ENCODE results near the gene C10orf67.

C10orf67 gene

DNA sequence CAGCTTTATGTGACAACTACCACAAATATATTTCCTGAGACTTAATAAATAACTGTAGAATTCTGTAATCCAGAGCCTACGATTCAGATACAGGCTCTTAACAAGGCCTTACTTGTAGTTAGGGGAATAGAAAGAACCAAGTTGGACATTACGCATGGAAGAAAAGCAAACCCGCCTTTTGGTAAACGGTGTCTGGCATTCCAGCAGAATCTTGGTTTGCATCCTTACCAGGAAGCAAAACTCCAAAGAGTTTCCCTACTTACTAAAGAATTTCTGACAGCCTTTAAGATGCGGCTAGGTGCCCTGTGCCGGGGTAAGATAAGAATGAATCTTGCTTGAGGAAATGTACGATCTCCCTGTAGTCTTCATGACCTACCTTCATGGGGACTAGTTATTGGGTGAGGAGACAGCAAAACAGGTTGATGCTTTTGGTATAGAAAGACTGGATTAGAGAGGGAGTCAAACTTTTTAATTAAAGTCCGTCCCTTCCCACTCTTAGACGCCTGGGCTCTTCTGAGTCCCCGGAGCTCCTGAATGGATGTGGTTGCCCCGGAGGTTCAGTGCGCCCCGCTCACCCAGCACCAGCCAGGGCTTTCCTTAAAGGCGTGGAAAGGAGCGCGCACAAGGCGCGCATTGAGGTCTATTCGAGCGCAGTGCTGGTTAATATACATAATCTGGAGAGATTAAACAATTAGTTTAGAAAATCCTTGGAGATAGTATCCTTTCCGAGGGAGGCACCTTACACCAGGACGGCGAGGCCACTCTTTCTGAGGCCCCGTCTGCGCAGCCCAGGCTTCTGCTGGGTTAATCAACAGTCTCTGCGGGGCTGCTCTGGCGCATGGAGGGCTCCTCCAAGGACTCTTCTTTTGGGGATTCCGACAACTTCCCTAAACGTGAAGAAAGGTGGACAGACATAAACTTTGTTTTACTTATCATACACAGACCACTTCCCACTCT lies 140.9 kb downstream of the C10orf67 start:
- Mint-ChIP-seq H3K36me3 (ENCODE audit: insufficient read depth) (no peaks in the 10 kb centered on the region), H3K9me3 (no peaks in the 10 kb centered on the region), H3K27me3 (peaks cover 60% of the 10 kb centered on the region), H3K27ac (ENCODE audit: low read depth) (no peak overlapping the region), H3K4me3 (no peak overlapping the region), H3K4me1 (no peaks in the 10 kb centered on the region)
- ATAC-seq (replicated peaks; ENCODE audit: extremely low read depth, poor library complexity, severe bottlenecking) (no peak), DNase-seq (ENCODE audit: low spot score in 2 of 2) (no peak)

DNA sequence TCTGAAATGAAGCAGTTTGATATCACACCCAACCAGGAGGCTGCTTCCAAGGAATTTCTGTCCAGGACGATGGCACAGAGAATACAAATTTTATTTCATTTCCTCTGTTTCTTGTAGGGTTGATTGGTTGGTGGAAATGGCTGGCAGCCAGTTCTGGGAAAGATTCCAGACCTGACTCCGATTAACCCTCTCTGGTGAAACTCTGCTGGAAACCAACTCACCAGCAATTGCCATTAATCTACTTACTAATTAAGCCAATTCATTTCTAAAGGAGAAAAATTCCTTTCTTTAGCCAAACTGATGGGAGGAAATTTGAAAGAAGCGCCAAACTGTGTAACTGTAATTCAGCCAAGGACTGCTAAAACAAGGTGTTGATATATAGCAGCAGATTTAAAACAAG lies 141.8 kb downstream of the C10orf67 start:
- Mint-ChIP-seq H3K27ac (ENCODE audit: low read depth) (no peak overlapping the region), H3K4me1 (no peaks in the 10 kb centered on the region), H3K9me3 (no peaks in the 10 kb centered on the region), H3K36me3 (ENCODE audit: insufficient read depth) (no peaks in the 10 kb centered on the region), H3K4me3 (no peak overlapping the region), H3K27me3 (peaks cover 67% of the 10 kb centered on the region)
- ATAC-seq (replicated peaks; ENCODE audit: extremely low read depth, poor library complexity, severe bottlenecking) (no peak), DNase-seq (ENCODE audit: low spot score in 2 of 2) (no peak)

GRCh38 chr10:23201837-23202236 lies 142.8 kb downstream of the C10orf67 start:
- Mint-ChIP-seq H3K4me3 (no peak overlapping the region), H3K4me1 (no peaks in the 10 kb centered on the region), H3K36me3 (ENCODE audit: insufficient read depth) (no peaks in the 10 kb centered on the region)

GRCh38 chr10:23200997-23201652 lies 143.5 kb downstream of the C10orf67 start:
- H3K27me3 Mint-ChIP-seq, result peaks cover 83% of the 10 kb centered on the region
- no peak overlapping the region for H3K4me3 Mint-ChIP-seq
- no peaks in the 10 kb centered on the region for H3K4me1 Mint-ChIP-seq
- H3K27ac Mint-ChIP-seq (ENCODE audit: low read depth), result no peak overlapping the region
- no peak for ATAC-seq (replicated peaks; ENCODE audit: extremely low read depth, poor library complexity, severe bottlenecking)
- no peak for DNase-seq (ENCODE audit: low spot score in 2 of 2)
- H3K36me3 Mint-ChIP-seq (ENCODE audit: insufficient read depth), result peaks cover 2% of the 10 kb centered on the region
- no peaks in the 10 kb centered on the region for H3K9me3 Mint-ChIP-seq

More at GRCh38 chr10:23201837-23202236, 142.8 kb downstream of the C10orf67 start:
- H3K9me3 Mint-ChIP-seq, result no peaks in the 10 kb centered on the region
- ATAC-seq (replicated peaks; ENCODE audit: extremely low read depth, poor library complexity, severe bottlenecking), result no peak
- H3K27ac Mint-ChIP-seq (ENCODE audit: low read depth), result no peak overlapping the region
- H3K27me3 Mint-ChIP-seq, result peaks cover 76% of the 10 kb centered on the region
- DNase-seq (ENCODE audit: low spot score in 2 of 2), result no peak

DNA sequence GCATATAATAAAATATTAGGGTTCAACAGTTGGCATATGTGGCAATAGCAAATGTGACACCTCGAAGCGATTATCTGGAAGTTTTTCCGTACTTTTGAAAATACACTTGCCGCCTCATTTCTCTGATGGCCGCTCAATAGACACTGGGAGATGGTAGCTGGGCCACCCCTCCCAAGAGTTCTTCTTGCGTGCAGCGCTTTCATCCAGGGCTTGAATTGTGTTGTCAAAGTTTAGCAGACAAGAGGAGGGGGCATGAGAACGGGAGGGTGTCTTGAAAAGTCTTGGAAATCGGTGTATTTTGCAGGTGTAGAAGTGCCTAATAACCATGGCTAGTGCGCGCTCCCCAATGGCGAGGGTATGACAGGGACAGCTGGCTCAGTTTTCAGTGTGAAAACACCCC lies 144.0 kb downstream of the C10orf67 start:
- H3K27me3 Mint-ChIP-seq, result peaks cover 89% of the 10 kb centered on the region
- no peaks in the 10 kb centered on the region for H3K9me3 Mint-ChIP-seq
- H3K4me3 Mint-ChIP-seq, result no peak overlapping the region
- no peak overlapping the region for H3K27ac Mint-ChIP-seq (ENCODE audit: low read depth)
- H3K4me1 Mint-ChIP-seq, result no peaks in the 10 kb centered on the region
- DNase-seq (ENCODE audit: low spot score in 2 of 2), result no peak
- ATAC-seq (replicated peaks; ENCODE audit: extremely low read depth, poor library complexity, severe bottlenecking), result no peak
- H3K36me3 Mint-ChIP-seq (ENCODE audit: insufficient read depth), result peaks cover 2% of the 10 kb centered on the region

- no peak overlapping the region for H3K27ac Mint-ChIP-seq (ENCODE audit: low read depth)
- no peaks in the 10 kb centered on the region for H3K4me1 Mint-ChIP-seq
- H3K4me3 Mint-ChIP-seq, result no peak overlapping the region
- ATAC-seq (replicated peaks; ENCODE audit: extremely low read depth, poor library complexity, severe bottlenecking) (no peak), DNase-seq (ENCODE audit: low spot score in 2 of 2) (no peak)
- H3K27me3 Mint-ChIP-seq, result peaks cover 92% of the 10 kb centered on the region
- H3K9me3 Mint-ChIP-seq, result no peaks in the 10 kb centered on the region
- peaks cover 2% of the 10 kb centered on the region for H3K36me3 Mint-ChIP-seq (ENCODE audit: insufficient read depth)
Observed at GRCh38 chr10:23199768-23200511, 144.7 kb downstream of the C10orf67 start.

- Mint-ChIP-seq H3K4me1 (no peaks in the 10 kb centered on the region), H3K27me3 (peaks cover 91% of the 10 kb centered on the region), H3K9me3 (no peaks in the 10 kb centered on the region), H3K4me3 (no peak overlapping the region), H3K27ac (ENCODE audit: low read depth) (no peak overlapping the region), H3K36me3 (ENCODE audit: insufficient read depth) (peaks cover 2% of the 10 kb centered on the region)
- DNase-seq (ENCODE audit: low spot score in 2 of 2) (no peak), ATAC-seq (replicated peaks; ENCODE audit: extremely low read depth, poor library complexity, severe bottlenecking) (no peak)
Observed at GRCh38 chr10:23198940-23199767, 145.4 kb downstream of the C10orf67 start.

GRCh38 chr10:23198610-23198939 lies 146.0 kb downstream of the C10orf67 start:
- Mint-ChIP-seq H3K4me3 (no peak overlapping the region), H3K9me3 (no peaks in the 10 kb centered on the region), H3K27ac (ENCODE audit: low read depth) (no peak overlapping the region), H3K27me3 (peaks cover 91% of the 10 kb centered on the region), H3K4me1 (no peaks in the 10 kb centered on the region), H3K36me3 (ENCODE audit: insufficient read depth) (peaks cover 2% of the 10 kb centered on the region)
- no peak for DNase-seq (ENCODE audit: low spot score in 2 of 2)
- ATAC-seq (replicated peaks; ENCODE audit: extremely low read depth, poor library complexity, severe bottlenecking), result no peak

DNA sequence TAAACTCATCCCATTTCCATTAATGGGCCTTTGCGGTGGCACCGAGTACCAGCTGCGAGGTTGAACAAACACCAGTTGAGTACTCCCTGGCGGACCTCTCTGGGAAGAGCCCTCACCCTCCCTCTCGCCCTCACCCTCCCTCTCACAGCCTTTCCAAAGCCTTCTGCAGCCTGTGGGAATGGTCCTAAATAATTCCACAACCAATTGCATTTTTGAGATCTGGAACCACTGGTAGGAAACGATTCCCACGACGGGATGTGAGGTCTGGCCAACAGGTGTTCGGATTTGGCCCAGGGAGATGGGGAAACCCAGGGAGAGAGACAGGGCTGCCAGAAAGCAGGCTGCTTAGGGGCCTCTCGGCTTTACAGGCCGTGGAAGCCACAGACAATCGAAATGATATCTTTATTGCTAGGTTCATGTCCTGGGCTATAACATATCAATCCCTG lies 147.2 kb downstream of the C10orf67 start:
- Mint-ChIP-seq H3K36me3 (ENCODE audit: insufficient read depth) (peaks cover 2% of the 10 kb centered on the region), H3K4me3 (no peak overlapping the region), H3K27me3 (peaks cover 84% of the 10 kb centered on the region), H3K4me1 (no peaks in the 10 kb centered on the region), H3K27ac (ENCODE audit: low read depth) (no peak overlapping the region), H3K9me3 (no peaks in the 10 kb centered on the region)
- DNase-seq (ENCODE audit: low spot score in 2 of 2), result no peak
- no peak for ATAC-seq (replicated peaks; ENCODE audit: extremely low read depth, poor library complexity, severe bottlenecking)

DNA sequence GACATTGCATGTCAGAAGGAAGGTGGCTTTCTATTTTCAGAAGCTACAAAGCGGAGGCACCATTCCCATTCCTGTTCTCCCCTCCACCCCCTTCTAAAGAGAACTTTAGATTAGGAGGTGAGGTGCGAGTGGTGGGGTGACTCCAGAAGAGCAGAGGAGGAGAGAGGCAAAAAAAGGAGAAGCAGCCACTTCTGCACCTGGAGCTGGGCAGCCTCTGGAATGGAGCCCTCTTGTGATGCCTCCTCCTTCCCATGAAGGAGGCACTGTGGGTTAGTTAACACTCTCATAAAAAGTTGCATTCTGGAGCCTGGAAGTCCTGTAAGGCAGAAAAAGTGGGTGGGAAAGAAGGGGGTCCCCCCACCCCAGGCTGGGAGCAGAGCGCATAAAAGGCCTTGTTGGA lies 147.7 kb downstream of the C10orf67 start:
- H3K4me1 Mint-ChIP-seq, result no peaks in the 10 kb centered on the region
- ATAC-seq (replicated peaks; ENCODE audit: extremely low read depth, poor library complexity, severe bottlenecking) (no peak), DNase-seq (ENCODE audit: low spot score in 2 of 2) (no peak)
- no peak overlapping the region for H3K4me3 Mint-ChIP-seq
- H3K27me3 Mint-ChIP-seq, result peaks cover 79% of the 10 kb centered on the region
- peaks cover 2% of the 10 kb centered on the region for H3K36me3 Mint-ChIP-seq (ENCODE audit: insufficient read depth)
- no peak overlapping the region for H3K27ac Mint-ChIP-seq (ENCODE audit: low read depth)
- no peaks in the 10 kb centered on the region for H3K9me3 Mint-ChIP-seq

GRCh38 chr10:23195846-23196600 lies 148.6 kb downstream of the C10orf67 start:
- Mint-ChIP-seq H3K27me3 (peaks cover 73% of the 10 kb centered on the region), H3K4me3 (no peak overlapping the region), H3K27ac (ENCODE audit: low read depth) (no peak overlapping the region), H3K9me3 (no peaks in the 10 kb centered on the region), H3K4me1 (no peaks in the 10 kb centered on the region), H3K36me3 (ENCODE audit: insufficient read depth) (peaks cover 3% of the 10 kb centered on the region)
- ATAC-seq (replicated peaks; ENCODE audit: extremely low read depth, poor library complexity, severe bottlenecking), result no peak
- no peak for DNase-seq (ENCODE audit: low spot score in 2 of 2)
